A673 (cell line): ENCODE results near the gene CEBPE. TPM values are rescaled to one million over a fixed set of nuclear protein-coding genes. Genes with fewer than 3 reads are reported as not detected.

ENCODE experiments used
- BruUV-seq: library from RNA; stranded (reverse); fragments of 400-500 nt; replicated peaks from 2 replicates; lab custom pipeline; 2021; lab: Mats Ljungman, UMichigan
- CTCF ChIA-PET: fragments of 300-600 bp; sonication (Branson Sonifier 250); formaldehyde crosslinking; loops from one replicate; lab custom pipeline; 2022; ENCODE audit warnings: antibody characterized with exemption; lab: Charles Lee
- POLR2A ChIA-PET: fragments of 300-600 bp; sonication (Branson Sonifier 250); formaldehyde crosslinking; loops from one replicate; lab custom pipeline; 2022; ENCODE audit warnings: antibody characterized with exemption; ENCODE audit not compliant: low non-redundant PET; lab: Charles Lee
- DNase-seq: peaks from one replicate; pipeline ENCODE4 v3.0.0-alpha.2; 2015; ENCODE audit warnings: low spot score
- H3K27ac ChIP-seq: fragments of 200-600 bp; sonication (generic); 2 replicates; pipeline ENCODE4 v1.5.1; 2016; ENCODE audit warnings: mixed run types, low read depth, mild to moderate bottlenecking, mixed read lengths, antibody characterized with exemption, low read length; ENCODE audit not compliant: poor library complexity, severe bottlenecking
- H3K27me3 ChIP-seq: fragments of 200-600 bp; sonication (generic); replicated peaks from 2 replicates; pipeline ENCODE4 v1.6.1; 2017; ENCODE audit warnings: mixed run types, low read depth, mild to moderate bottlenecking, mixed read lengths, antibody characterized with exemption, low read length; ENCODE audit not compliant: insufficient read depth, poor library complexity
- H3K36me3 ChIP-seq: fragments of 200-600 bp; sonication (generic); 2 replicates; pipeline ENCODE4 v1.6.1; 2016; ENCODE audit warnings: mixed run types, mild to moderate bottlenecking, mixed read lengths, antibody characterized with exemption, low read length; ENCODE audit not compliant: insufficient read depth, poor library complexity, severe bottlenecking
- H3K4me1 ChIP-seq: fragments of 200-600 bp; sonication (generic); 2 replicates; pipeline ENCODE4 v1.6.1; 2017; ENCODE audit warnings: mixed run types, mild to moderate bottlenecking, mixed read lengths, antibody characterized with exemption, low read length; ENCODE audit not compliant: insufficient read depth, poor library complexity, severe bottlenecking
- H3K4me3 ChIP-seq: fragments of 200-600 bp; sonication (generic); 2 replicates; pipeline ENCODE4 v1.5.1; 2016; ENCODE audit warnings: low read depth, mixed run types, mild to moderate bottlenecking, mixed read lengths, low read length; ENCODE audit not compliant: poor library complexity, severe bottlenecking
- H3K9me3 ChIP-seq: fragments of 200-600 bp; sonication (generic); 2 replicates; pipeline ENCODE4 v1.6.1; 2016; ENCODE audit warnings: mixed run types, low read depth, mild to moderate bottlenecking, mixed read lengths, antibody characterized with exemption, low read length; ENCODE audit not compliant: poor library complexity, severe bottlenecking
- EZH2 ChIP-seq: fragments of 200-600 bp; sonication (generic); IDR thresholded peaks from 2 replicates; pipeline ENCODE4 v1.6.1; 2017; ENCODE audit warnings: borderline replicate concordance, low read depth, mild to moderate bottlenecking, mixed read lengths, antibody characterized with exemption, low read length; ENCODE audit not compliant: poor library complexity, severe bottlenecking
- intact Hi-C: fragments of 100-400 bp; cut with micrococcal nuclease; formaldehyde crosslinking; loops from one replicate; pipeline ENCODE4 v1.10.0; 2022; ENCODE audit not compliant: unreplicated experiment
- total RNA-seq: library from RNA; stranded (reverse); gene quantifications from 2 replicates; pipeline ENCODE4 v1.2.3, GENCODE V29; 2021
- TF ChIP-seq, protein P1 (sequence below): fragments of 300-800, 200-600 bp; sonication (generic); conservative IDR thresholded peaks from 2 replicates; pipeline ENCODE4 v1.5.1; 2017; ENCODE audit warnings: low read depth, mild to moderate bottlenecking, antibody characterized with exemption, low read length, moderate library complexity, mixed read lengths

CEBPE gene
- total RNA-seq, 1 experiment from 2014 or later: not detected

DNA sequence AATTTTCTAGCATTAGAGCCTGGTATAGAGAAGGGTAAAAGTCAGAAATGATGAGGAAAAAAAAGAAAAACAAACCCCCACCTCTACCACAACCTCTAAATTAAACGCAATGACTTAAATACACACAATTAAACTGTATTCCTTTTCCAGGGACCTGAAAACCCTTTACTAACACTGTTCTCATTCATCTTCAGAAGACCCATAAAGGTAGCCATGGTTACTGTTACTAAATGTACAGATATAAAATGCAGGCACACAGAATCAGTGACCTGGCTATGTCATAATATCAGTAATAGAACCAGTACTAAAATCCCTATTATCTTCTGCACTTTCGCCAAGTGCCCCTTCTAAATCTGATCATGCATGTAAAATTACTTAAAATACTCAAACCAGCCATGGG lies 25.5 kb downstream of the CEBPE start:
- TF ChIP-seq, protein P1, sequence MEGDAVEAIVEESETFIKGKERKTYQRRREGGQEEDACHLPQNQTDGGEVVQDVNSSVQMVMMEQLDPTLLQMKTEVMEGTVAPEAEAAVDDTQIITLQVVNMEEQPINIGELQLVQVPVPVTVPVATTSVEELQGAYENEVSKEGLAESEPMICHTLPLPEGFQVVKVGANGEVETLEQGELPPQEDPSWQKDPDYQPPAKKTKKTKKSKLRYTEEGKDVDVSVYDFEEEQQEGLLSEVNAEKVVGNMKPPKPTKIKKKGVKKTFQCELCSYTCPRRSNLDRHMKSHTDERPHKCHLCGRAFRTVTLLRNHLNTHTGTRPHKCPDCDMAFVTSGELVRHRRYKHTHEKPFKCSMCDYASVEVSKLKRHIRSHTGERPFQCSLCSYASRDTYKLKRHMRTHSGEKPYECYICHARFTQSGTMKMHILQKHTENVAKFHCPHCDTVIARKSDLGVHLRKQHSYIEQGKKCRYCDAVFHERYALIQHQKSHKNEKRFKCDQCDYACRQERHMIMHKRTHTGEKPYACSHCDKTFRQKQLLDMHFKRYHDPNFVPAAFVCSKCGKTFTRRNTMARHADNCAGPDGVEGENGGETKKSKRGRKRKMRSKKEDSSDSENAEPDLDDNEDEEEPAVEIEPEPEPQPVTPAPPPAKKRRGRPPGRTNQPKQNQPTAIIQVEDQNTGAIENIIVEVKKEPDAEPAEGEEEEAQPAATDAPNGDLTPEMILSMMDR: no peak
- no peak for TF ChIP-seq EZH2
- ChIA-PET POLR2A (no interaction called here), CTCF (no interaction called here)
- H3K4me1 ChIP-seq: peaks cover 18% of the 10 kb centered on the region
- no peaks in the 10 kb centered on the region for H3K9me3 ChIP-seq
- H3K27ac ChIP-seq: peak overlapping the region; percentile 94
- BruUV-seq: no TSS peak
- intact Hi-C loops: no loop called here
- no peaks in the 10 kb centered on the region for H3K27me3 ChIP-seq
- DNase-seq: no peak
- peak overlapping the region; percentile 64 for H3K4me3 ChIP-seq
- peaks cover 61% of the 10 kb centered on the region for H3K36me3 ChIP-seq

- H3K27ac ChIP-seq: no peak overlapping the region
- intact Hi-C loops: no loop called here
- no peak overlapping the region for H3K4me3 ChIP-seq
- no peaks in the 10 kb centered on the region for H3K27me3 ChIP-seq
- no TSS peak for BruUV-seq
- no peaks in the 10 kb centered on the region for H3K9me3 ChIP-seq
- peaks cover 61% of the 10 kb centered on the region for H3K36me3 ChIP-seq
- peaks cover 18% of the 10 kb centered on the region for H3K4me1 ChIP-seq
- POLR2A ChIA-PET: no interaction called here
- DNase-seq: no peak
- CTCF ChIA-PET: no interaction called here
- no peak for TF ChIP-seq EZH2
- TF ChIP-seq, protein P1: no peak
These were observed 26.0 kb downstream of the CEBPE start for GRCh38 chr14:23093104-23093503.

- ChIA-PET CTCF (interaction anchor here (0.5 kb wide), 1 partner anchor 125 kb away, joined by 3 read pairs; no protein-coding TSS in a partner anchor), POLR2A (no interaction called here)
- TF ChIP-seq, protein P1: no peak
- no peak for TF ChIP-seq EZH2
- H3K27ac ChIP-seq: no peak overlapping the region
- H3K27me3 ChIP-seq: no peaks in the 10 kb centered on the region
- H3K4me3 ChIP-seq: no peak overlapping the region
- BruUV-seq: no TSS peak
- peaks cover 13% of the 10 kb centered on the region for H3K4me1 ChIP-seq
- no peak for DNase-seq
- peaks cover 69% of the 10 kb centered on the region for H3K36me3 ChIP-seq
- H3K9me3 ChIP-seq: no peaks in the 10 kb centered on the region
- intact Hi-C loops: no loop called here
These were observed 27.5 kb downstream of the CEBPE start for GRCh38 chr14:23091294-23092225.
